ENCODE results near the gene CPHXL2.

DNA sequence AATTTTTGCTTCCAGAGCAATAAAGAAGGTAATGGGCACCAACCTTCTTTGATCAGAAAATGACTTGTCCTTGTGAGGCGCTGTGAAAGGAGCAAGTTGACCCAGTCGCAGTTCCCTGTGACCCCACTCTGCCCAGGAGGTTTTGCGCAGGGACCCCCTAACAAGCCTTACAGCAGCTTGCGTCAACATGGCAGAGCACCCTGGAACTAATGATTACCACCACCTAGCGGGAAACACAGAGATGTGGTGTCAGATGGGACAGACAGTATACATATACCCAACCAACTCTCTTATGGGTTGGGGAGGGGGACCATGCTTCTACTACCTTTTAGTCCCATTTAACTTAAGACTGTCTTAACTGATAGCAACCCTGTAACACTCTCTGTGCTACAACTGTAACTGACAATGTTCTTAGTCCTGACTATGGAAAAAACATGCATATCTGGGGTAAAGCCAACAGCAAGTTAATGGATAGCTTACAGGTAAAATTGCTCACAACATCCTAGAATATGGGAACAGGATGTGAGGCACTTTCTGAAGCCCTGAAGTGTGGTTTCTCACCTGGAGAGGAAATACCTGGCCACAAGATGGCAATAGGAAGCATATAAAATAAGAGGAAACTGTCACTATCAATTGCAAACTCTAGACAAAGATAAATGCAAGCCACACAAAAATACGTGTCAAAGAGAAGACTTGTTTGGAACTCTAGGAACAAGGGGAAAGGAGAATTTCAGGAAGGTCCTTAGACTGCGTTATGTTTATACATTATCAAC, 32.4 kb downstream of the CPHXL2 start:
- no peak for TF ChIP-seq CTCF (IDR thresholded peaks at IDR 0.05)
- TF ChIP-seq EZH2 (IDR thresholded peaks at IDR 0.05; ENCODE audit: borderline replicate concordance, insufficient read depth, low read depth, low read length, poor library complexity, severe bottlenecking): no peak

Measured in B cell (primary cell).